ENCODE results near the gene UNC79.

The UNC79 gene

DNA sequence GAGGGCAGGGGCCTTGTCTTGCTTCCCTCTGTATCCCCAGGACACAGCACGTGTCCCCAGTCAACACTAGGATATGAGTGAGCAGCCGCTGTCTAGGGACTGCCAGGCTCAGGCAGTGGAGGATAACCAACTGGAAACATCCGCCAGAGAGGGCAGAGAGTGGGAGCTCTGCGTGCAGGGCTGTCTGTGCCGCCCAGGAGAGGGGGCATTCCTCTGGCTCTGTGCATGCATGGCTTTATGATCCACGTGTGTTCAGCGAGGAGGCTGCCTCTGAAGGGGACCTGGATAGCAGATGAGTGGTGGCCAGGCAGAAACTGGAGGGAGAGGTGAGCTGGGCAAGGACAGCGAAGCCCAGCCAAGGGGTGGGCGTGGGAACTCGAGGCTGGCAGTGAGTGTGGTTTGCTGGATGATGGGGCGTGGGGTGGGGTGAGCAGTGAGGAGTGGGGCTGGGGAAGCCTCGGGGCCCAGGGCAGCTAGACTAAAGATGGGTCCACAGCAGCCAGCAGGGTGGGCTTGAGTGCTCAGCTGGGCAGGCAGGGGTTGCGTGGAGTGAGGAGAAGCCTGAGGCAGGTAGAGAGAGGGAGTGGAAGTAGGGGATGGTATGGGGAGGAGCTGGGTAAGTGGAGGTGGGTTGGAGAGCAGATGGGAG is 284.7 kb downstream of the UNC79 start:
- DNase-seq (ENCODE audit: low read depth) = no peak
- TF ChIP-seq, protein P1, sequence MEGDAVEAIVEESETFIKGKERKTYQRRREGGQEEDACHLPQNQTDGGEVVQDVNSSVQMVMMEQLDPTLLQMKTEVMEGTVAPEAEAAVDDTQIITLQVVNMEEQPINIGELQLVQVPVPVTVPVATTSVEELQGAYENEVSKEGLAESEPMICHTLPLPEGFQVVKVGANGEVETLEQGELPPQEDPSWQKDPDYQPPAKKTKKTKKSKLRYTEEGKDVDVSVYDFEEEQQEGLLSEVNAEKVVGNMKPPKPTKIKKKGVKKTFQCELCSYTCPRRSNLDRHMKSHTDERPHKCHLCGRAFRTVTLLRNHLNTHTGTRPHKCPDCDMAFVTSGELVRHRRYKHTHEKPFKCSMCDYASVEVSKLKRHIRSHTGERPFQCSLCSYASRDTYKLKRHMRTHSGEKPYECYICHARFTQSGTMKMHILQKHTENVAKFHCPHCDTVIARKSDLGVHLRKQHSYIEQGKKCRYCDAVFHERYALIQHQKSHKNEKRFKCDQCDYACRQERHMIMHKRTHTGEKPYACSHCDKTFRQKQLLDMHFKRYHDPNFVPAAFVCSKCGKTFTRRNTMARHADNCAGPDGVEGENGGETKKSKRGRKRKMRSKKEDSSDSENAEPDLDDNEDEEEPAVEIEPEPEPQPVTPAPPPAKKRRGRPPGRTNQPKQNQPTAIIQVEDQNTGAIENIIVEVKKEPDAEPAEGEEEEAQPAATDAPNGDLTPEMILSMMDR (conservative IDR thresholded peaks at IDR 0.05; ENCODE audit: low read depth, low read length) = no peak
- H3K4me3 ChIP-seq (ENCODE audit: low read depth, low read length) = no peak overlapping the region

DNA sequence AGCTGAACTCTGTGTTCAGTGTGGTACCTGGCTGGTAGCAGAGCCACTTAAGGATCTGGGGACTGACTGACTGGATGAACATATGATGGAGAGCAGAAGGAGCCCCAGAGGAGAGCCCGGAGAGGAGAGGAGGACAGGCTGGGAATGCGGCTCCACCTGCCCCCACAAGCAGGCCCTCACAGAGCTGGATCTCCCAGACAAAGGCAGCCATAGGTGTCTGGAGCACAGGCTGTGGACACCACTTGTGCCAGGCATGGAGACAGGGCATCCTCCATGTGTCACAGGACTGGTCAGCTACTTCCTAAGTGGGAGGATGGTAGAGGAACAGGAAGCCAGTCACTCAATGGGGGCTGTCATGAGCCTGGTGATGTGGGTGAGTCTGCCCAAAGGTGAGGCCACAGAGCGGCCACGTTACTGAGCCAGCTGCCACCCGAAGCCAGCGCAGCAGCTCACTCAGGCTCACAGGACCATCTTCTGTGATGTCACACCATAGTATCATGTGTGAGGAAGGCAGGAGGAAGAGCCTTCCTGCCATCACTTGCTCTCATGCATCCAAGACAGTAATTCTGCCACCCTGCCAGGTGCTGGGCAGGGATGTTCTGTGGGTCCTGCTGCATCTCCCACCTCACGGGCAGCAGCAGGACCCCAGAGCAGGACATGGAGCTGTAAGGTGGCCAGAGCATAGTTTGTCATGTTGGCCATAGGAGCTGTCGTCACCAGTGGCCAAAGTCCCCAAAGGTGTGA is 285.4 kb downstream of the UNC79 start:
- TF ChIP-seq, protein P1 (conservative IDR thresholded peaks at IDR 0.05; ENCODE audit: low read depth, low read length) = no peak
- DNase-seq (ENCODE audit: low read depth) = no peak
- H3K4me3 ChIP-seq (ENCODE audit: low read depth, low read length) = no peak overlapping the region

DNA sequence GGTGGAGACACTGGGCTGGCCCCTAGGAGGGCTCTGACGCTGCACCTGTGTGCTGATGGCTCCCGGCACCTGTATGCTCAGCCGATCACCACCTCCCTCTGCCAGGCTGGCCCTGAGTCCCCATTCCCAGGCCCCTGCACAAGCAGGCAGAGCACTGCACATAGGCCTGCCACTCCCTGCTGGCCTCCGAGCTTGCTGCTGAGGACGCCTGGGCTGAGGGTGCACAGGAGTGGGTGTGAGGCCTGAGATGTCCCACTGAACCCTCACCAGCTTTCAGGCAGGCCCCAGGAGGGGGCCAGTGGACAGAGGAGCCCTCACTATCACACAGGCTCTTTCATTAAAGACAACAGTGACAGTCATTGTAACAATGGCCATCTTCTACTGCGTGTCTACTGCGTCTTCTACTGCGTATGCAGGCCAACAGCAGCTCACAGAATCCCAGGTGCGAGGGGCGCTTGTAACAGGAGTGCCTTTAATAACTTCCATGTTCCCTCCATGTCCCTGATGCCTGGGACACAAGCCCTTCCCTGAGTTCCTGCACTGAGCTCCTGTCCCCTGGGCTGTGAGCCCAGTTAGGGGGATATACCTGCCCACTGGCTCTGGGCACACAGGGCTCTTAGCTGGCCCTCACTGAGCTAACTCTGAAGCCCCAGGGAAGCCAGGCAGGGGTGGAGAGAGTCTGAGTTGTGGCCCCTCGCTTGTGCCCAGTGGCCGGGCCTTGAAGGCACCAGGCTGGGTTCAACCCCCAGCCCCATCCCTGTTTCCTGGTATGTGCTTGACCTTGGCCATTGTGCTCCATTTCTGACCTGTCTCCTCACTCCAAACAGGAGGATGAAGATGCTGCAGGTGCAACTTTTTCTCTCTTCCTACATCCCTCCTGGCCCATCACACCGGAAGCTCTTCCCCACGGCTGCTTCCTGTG is 286.3 kb downstream of the UNC79 start:
- no peak for DNase-seq (ENCODE audit: low read depth)
- TF ChIP-seq, protein P1 (conservative IDR thresholded peaks at IDR 0.05; ENCODE audit: low read depth, low read length) = no peak
- no peak overlapping the region for H3K4me3 ChIP-seq (ENCODE audit: low read depth, low read length)

DNA sequence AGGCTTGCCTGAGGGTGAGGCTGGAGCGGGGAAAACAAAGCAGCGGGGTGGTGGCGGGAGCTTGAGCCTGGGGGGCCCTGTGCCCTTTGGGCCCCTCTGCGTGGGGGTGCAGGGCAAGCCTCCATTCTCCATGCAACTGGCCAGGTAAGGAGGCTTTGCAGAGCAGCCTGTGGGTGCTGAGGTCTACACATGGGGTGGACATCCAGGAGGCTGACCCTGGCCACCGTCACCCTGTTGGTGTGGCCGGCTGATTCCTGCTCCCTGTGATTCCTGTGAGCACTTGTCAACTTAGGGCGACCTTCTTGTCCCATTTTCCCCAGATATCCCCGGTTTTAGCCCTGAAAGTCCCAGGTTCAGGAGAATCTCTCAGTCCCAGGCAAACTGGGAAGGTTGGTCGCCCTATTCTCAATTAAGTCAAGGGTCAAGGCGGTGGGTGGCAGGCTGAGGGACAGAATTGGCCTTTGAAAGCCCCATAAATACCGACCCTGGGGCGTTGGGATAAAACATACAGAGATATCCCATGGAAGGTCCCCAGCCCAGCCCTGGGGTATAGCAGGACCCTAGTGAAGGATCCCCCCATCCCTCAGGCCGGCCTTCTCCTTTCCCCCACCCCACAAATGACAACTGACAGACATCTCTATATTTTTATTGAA is 287.1 kb downstream of the UNC79 start:
- no peak for DNase-seq (ENCODE audit: low read depth)
- TF ChIP-seq, protein P1 (conservative IDR thresholded peaks at IDR 0.05; ENCODE audit: low read depth, low read length) = no peak
- H3K4me3 ChIP-seq (ENCODE audit: low read depth, low read length) = no peak overlapping the region

DNA sequence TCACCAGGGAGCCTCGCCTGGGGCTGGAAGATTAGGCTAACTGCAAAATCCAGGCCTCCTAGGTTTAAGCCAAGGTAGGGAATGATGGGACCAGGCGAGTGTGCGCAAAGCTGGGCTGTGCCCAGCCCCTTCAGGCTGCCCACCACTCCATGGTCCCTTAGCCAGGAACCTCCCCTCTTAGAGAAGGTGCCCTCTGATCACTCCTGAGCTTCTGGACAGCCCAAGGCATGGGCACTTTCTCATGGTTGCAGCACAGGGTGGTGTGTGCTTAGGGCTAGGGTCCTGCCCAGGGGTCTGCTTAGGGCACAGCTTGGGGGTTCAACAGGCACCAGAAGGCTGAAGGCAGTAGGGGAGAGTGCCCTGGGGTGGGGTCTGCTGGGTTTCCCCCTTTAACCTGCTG is 288.5 kb downstream of the UNC79 start:
- TF ChIP-seq, protein P1 (conservative IDR thresholded peaks at IDR 0.05; ENCODE audit: low read depth, low read length) = no peak
- H3K4me3 ChIP-seq (ENCODE audit: low read depth, low read length) = no peak overlapping the region
- no peak for DNase-seq (ENCODE audit: low read depth)

DNA sequence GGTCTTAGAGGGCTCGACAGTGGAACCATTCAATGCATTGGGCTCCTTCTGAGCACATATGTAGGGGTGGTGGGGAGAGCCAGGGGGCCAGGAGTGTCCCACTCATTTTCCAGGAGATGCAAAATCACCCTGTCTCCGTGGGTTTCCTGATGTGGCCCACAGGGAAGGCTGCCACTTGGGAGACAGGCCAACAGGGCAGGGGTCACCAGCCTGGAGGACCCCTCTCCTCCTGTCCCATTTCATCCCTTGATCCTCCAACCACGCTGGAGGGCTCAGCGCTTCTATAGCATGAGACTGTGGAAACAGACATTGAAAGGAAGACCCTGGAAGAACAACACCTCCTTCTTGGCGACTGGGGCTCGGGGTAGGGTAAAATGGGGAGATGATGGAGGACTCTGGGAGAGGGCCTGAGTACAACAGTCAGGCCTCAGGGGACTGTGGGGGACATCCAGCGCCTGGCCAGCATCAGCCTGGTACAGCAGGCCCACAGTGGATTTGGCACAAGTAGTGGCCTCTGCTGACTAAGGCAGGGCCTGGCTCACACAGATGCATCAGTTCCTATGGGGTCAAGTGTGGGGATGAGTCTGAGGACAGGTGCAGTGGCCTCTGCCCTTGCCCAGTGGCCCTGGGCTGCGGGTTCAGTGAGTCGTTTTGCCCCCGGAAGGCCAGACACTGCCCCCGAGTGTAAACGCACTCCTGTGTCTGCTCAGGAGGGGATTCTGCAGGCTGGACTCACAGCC is 289.5 kb downstream of the UNC79 start:
- TF ChIP-seq, protein P1 (conservative IDR thresholded peaks at IDR 0.05; ENCODE audit: low read depth, low read length) = no peak
- H3K4me3 ChIP-seq (ENCODE audit: low read depth, low read length) = no peak overlapping the region
- no peak for DNase-seq (ENCODE audit: low read depth)
